Measurements from ENCODE around the gene STING1.
"Not testable (repeated sequence)": the region's sequence is repeated elsewhere in the genome, so short reads cannot be mapped to it uniquely, and the experiment has no call there.

STING1 gene

GRCh38 chr5:139440416-139440815 lies 42.1 kb downstream of the STING1 start:
- in situ Hi-C loops (cut with MboI; ENCODE audit: low sequenced_read_pairs) = not testable (repeated sequence)

- in situ Hi-C loops (cut with MboI; ENCODE audit: low sequenced_read_pairs) = no loop called here
These were observed 43.3 kb downstream of the STING1 start, which contains the start of gene DNAJC18 for GRCh38 chr5:139439013-139439903. Gene DNAJC18 (minus strand): TSS chr5:139439525. CDS start chr5:139439445, 80 bp downstream.

DNA sequence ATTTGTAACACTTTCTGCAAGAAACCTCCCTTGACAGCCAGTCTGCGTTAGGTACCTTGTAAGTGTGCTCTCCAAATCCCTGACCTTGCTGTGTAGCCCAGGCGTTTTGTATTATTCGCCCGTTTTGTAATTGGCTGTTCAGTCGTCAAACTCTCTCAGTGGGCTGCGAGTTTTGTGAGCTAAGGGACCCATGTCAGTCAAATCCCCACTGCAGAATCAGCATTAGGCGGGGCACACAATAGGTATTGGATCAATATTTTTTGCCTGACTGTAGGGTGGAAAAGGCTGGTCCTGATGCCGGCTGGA lies 43.9 kb downstream of the STING1 start:
- in situ Hi-C loops (cut with MboI; ENCODE audit: low sequenced_read_pairs) = no loop called here

GRCh38 chr5:139435676-139436075 lies 46.9 kb downstream of the STING1 start:
- in situ Hi-C loops (cut with MboI; ENCODE audit: low sequenced_read_pairs) = no loop called here

DNA sequence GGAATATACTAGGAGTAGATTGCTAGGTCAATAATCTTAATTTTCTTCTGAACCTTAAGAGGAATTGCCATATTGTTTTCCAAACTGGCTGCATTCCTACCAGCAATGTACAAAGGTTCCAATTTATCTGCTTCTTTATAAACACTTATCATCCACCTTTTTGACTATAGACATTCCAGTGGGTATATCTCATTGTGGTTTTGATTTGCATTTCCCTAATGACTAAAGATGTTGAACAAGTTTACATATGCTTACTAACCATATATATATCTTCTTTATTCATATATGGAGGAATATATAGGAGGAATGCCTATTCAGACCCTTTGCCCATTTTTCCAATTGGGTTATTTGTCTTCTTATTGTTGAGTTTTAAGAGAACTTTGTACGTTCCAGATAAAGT lies 50.9 kb downstream of the STING1 start:
- in situ Hi-C loops (cut with MboI; ENCODE audit: low sequenced_read_pairs) = no loop called here

DNA sequence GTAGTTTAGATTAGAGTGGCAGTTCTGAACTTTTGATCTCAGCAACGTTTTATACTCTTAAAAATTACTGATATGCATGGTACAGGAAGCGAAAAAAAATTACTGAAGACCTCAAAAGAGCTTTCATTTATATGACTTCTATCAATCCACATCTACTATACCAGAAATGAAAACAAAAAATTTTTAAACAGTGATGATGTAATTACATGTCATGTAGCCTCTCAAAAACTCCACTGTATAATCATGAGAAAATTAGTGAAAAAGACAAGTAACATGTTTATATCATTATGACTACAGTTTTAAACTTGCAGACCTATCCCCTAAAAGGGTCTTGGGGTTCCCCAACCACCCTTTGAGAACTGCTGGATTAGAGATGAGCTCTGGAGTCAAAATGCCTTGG lies 52.5 kb downstream of the STING1 start:
- in situ Hi-C loops (cut with MboI; ENCODE audit: low sequenced_read_pairs) = no loop called here

DNA sequence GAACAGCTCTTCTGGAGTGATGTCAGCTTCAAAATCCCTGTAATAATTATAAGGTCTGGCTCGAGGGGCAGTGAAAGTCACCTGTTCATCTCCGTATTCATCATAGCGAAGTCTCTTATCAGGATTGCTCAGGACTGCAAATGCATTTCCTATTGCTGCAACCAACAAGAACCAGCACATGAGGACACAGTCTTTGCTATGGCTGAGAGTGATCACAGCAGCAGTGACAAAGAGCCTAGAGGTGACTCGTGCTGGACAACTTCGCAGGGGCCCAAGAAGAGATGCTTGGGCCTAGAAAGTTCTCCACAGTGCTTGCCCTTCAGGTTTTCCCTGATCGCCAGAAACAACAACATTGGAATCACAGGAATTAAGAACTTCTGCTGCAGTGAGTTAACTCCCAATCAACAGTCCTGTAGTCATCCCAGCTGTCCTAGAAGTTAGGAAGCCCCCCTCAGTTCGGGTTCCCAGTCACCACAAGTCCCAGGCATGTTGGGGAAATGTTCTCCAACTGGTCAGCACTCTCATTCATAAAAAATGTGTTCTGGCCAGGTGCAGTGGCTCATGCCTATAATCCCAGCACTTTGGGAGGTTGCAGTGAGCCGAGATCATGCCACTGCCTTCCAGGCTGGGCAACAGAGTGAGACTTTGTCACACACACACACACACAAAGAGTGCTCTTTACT lies 56.2 kb downstream of the STING1 start:
- in situ Hi-C loops (cut with MboI; ENCODE audit: low sequenced_read_pairs) = no loop called here
